Kidney (tissue), 14 donors: ENCODE measurements around the gene NLRX1. TPM values are rescaled to one million over a fixed set of nuclear protein-coding genes. Genes with fewer than 3 reads are reported as not detected.

Experiments used
- DNase-seq, 5 donors: peaks; one replicate each; pipeline ENCODE4 v3.0.0-alpha.2; 2013 to 2020
- FAIRE-seq: peaks from 2 replicates; lab custom pipeline; 2012; peaks lifted over from hg19 to GRCh38; lab: Jason Lieb, UNC
- H3K27ac ChIP-seq, 2 donors: one replicate each; pipeline ENCODE4 v1.7.0; 2013; ENCODE audit warnings: low read depth in 2 of 2, low read length in 2 of 2, inconsistent platforms in 1 of 2
- H3K27me3 ChIP-seq: one replicate; pipeline ENCODE4 v1.7.1; 2013; ENCODE audit warnings: low read length, inconsistent platforms; ENCODE audit not compliant: control insufficient read depth, insufficient read depth
- H3K36me3 ChIP-seq, 3 donors: one replicate each; pipeline versions ENCODE4 v1.7.0 to v1.7.1; 2013; ENCODE audit warnings: low read length in 3 of 3, control low read depth in 1 of 3, inconsistent platforms in 1 of 3; ENCODE audit not compliant: insufficient read depth in 3 of 3, control insufficient read depth in 2 of 3
- H3K4me1 ChIP-seq, 3 donors: one replicate each; pipeline versions ENCODE4 v1.7.0 to v1.7.1; 2013; ENCODE audit warnings: low read length in 3 of 3, inconsistent platforms in 1 of 3, low read depth in 1 of 3; ENCODE audit not compliant: control insufficient read depth in 2 of 3, insufficient read depth in 2 of 3
- H3K4me3 ChIP-seq, 3 donors: one replicate each; pipeline versions ENCODE4 v1.7.0 to v1.8.1; 2013; ENCODE audit warnings: low read length in 3 of 3, control low read depth in 1 of 3, inconsistent platforms in 1 of 3
- H3K9ac ChIP-seq, 3 donors: one replicate each; pipeline versions ENCODE4 v1.7.0 to v1.7.1; 2013; ENCODE audit warnings: low read length in 3 of 3, control low read depth in 1 of 3, inconsistent platforms in 1 of 3
- H3K9me3 ChIP-seq, 3 donors: one replicate each; pipeline versions ENCODE4 v1.7.0 to v1.7.1; 2013; ENCODE audit warnings: low read length in 3 of 3, control low read depth in 1 of 3, inconsistent platforms in 1 of 3; ENCODE audit not compliant: control insufficient read depth in 2 of 3, insufficient read depth in 1 of 3
- CTCF ChIP-seq: IDR thresholded peaks from 3 replicates; pipeline ENCODE4 v1.5.1; 2012; ENCODE audit warnings: mild to moderate bottlenecking, moderate library complexity, borderline replicate concordance; ENCODE audit not compliant: insufficient read depth; ENCODE audit errors: extremely low read depth
- intact Hi-C: fragments of 100-400 bp; cut with DNase I; formaldehyde crosslinking; loops from one replicate; pipeline ENCODE4 v1.11.1; 2022
- polyA plus RNA-seq: library from polyadenylated mRNA; stranded (reverse); fragments of 350-450 nt; fragmentation: Illumina TruSeq; extraction: RNeasy Lipid Tissue Mini Kit (QIAGEN cat#74804); gene quantifications from one replicate; pipeline ENCODE4 v1.2.3, GENCODE V29; 2014; ENCODE audit warnings: low read depth, low replicate concordance; ENCODE audit not compliant: insufficient read depth
- total RNA-seq: library from RNA; stranded (reverse); fragmentation: NEBNext Ultra II Directional; extraction: Animal tissue kit (Norgen Biotek cat#: 25700); gene quantifications from one replicate; pipeline ENCODE4 v1.2.1, GENCODE V29; 2021
- donor health status: control.
- donor health status: control.
- donor health status: control.
- donor health status: control.
- donor health status: control.
- donor health status: DM: yes; HTN: yes; CAD: no.
- donor health status: Normal renal cell carcinoma (clear cell type).

The NLRX1 gene
- total and polyA plus RNA-seq, 2 donors from 2014 or later, result 11.9 to 21.2 TPM

GRCh38 chr11:119121008-119121810 is 47.3 kb upstream of the NLRX1 start, which contains the start of gene HINFP:
HINFP (plus strand) TSS chr11:119121580; CDS start chr11:119126945, 5,365 bp downstream.
- DNase-seq, result peak; percentile 99 to 100 (median 100)
- H3K36me3 ChIP-seq, result peaks cover 2 to 7% (median 2%) of the 10 kb centered on the region in 3 donors
- no peak for TF ChIP-seq CTCF
- H3K27me3 ChIP-seq, result no peaks in the 10 kb centered on the region
- intact Hi-C loops, result no loop called here
- H3K4me3 ChIP-seq, result peak within 1 kb of the TSS; percentile 84 to 98 (median 96)
- peaks cover 2 to 15% (median 11%) of the 10 kb centered on the region in 3 donors for H3K4me1 ChIP-seq
- no peaks in the 10 kb centered on the region for H3K9me3 ChIP-seq
- H3K27ac ChIP-seq, result peak within 1 kb of the TSS; percentile 72 to 77
- FAIRE-seq, result peak; percentile 87
- H3K9ac ChIP-seq, result peak within 1 kb of the TSS; percentile 69 to 97 (median 88)

GRCh38 chr11:119121811-119122124 is 46.8 kb upstream of the NLRX1 start:
- DNase-seq (no peak), FAIRE-seq (no peak)
- Histone ChIP-seq H3K36me3 (peaks cover 2 to 7% (median 2%) of the 10 kb centered on the region in 3 donors), H3K4me1 (peaks cover 2 to 16% (median 11%) of the 10 kb centered on the region in 3 donors), H3K9me3 (no peaks in the 10 kb centered on the region), H3K9ac (peak overlapping the region; percentile 53 to 69 (median 66)), H3K4me3 (peak overlapping the region; percentile 84 to 98 (median 96)), H3K27me3 (no peaks in the 10 kb centered on the region), H3K27ac (peak overlapping the region; percentile 15 to 72)
- intact Hi-C loops, result no loop called here
- no peak for TF ChIP-seq CTCF

- Histone ChIP-seq H3K4me3 (no peak overlapping the region), H3K36me3 (peaks cover 4 to 16% (median 11%) of the 10 kb centered on the region in 3 donors), H3K27ac (no peak overlapping the region)
Measured at GRCh38 chr11:119125821-119126220, 42.7 kb upstream of the NLRX1 start.

More at GRCh38 chr11:119125821-119126220, 42.7 kb upstream of the NLRX1 start:
- no peak for TF ChIP-seq CTCF
- intact Hi-C loops, result no loop called here
- no peaks in the 10 kb centered on the region for H3K27me3 ChIP-seq
- FAIRE-seq (no peak), DNase-seq (no peak)
- no peak overlapping the region for H3K9ac ChIP-seq
- H3K9me3 ChIP-seq, result no peaks in the 10 kb centered on the region
- peaks cover 0 to 15% (median 6%) of the 10 kb centered on the region in 3 donors for H3K4me1 ChIP-seq
